Stomach (tissue), 9 donors: ENCODE data around the gene FBXL16. TPM values are rescaled to one million over a fixed set of nuclear protein-coding genes. Genes with fewer than 3 reads are reported as not detected.
A peak's percentile ranks its signal among the peaks of the same experiment; 100 is the strongest.

ENCODE experiments used
- DNase-seq, 2 donors: peaks; one replicate each; pipeline versions ENCODE4 v3.0.0 to v3.0.0-alpha.2; 2013 to 2019
- H3K27ac ChIP-seq, 5 donors: fragments of 200-600 bp in 4 of 5; sonication (generic) in 4 of 5; one replicate each; pipeline ENCODE4 v1.5.1; 2013 to 2019; ENCODE audit warnings: mild to moderate bottlenecking in 1 of 5, moderate library complexity in 1 of 5
- H3K27me3 ChIP-seq, 3 donors: fragments of 200-600 bp; sonication (generic); one replicate each; pipeline ENCODE4 v1.5.1; 2017 to 2019; ENCODE audit warnings: mixed run types in 1 of 3
- H3K36me3 ChIP-seq, 4 donors: fragments of 200-600 bp; sonication (generic); 1 replicate in 3 of 4; 2 replicates in 1 of 4; pipeline ENCODE4 v1.5.1; 2016 to 2019
- H3K4me1 ChIP-seq, 4 donors: fragments of 200-600 bp; sonication (generic); one replicate each; pipeline ENCODE4 v1.5.1; 2016 to 2019
- H3K4me3 ChIP-seq, 4 donors: fragments of 200-600 bp; sonication (generic) in 3 of 4; one replicate each; pipeline ENCODE4 v1.5.1; 2016 to 2019; ENCODE audit warnings: mild to moderate bottlenecking in 1 of 4
- H3K9me3 ChIP-seq, 4 donors: fragments of 200-600 bp; sonication (generic); one replicate each; pipeline ENCODE4 v1.5.1; 2016 to 2019
- CTCF ChIP-seq, 7 experiments: fragments of 450-650 bp in 4 of 7; fragments of 200-600 bp in 3 of 7; sonication (generic) in 3 of 7; IDR thresholded peaks; one replicate each; pipeline ENCODE4 v1.5.1; 2016 to 2019; ENCODE audit warnings: antibody characterized with exemption in 7 of 7, control low read depth in 2 of 7, mild to moderate bottlenecking in 1 of 7
- EP300 ChIP-seq: sonication (generic); formaldehyde crosslinking; IDR thresholded peaks from one replicate; pipeline ENCODE4 v1.6.1; 2017; ENCODE audit warnings: antibody characterized with exemption
- POLR2A ChIP-seq, 4 donors: fragments of 450-650 bp; IDR thresholded peaks; one replicate each; pipeline ENCODE4 v1.6.1; 2016; ENCODE audit warnings: antibody characterized with exemption in 4 of 4, control low read depth in 2 of 4, mild to moderate bottlenecking in 1 of 4, moderate library complexity in 1 of 4
- POLR2AphosphoS5 ChIP-seq, 3 donors: sonication (generic); formaldehyde crosslinking; IDR thresholded peaks; one replicate each; pipeline ENCODE4 v1.6.1; 2016; ENCODE audit warnings: antibody characterized with exemption in 3 of 3
- WGBS, 5 donors: extraction: QIAGEN DNeasy Blood & Tissue Kit in 3 of 5; methylation state at CpG; one replicate each; pipeline versions ENCODE4 v1.1.5 to v1.1.7; 2013 to 2018; 5-methylcytosine and 5-hydroxymethylcytosine counted together
- intact Hi-C: fragments of 100-400 bp; cut with DNase I; formaldehyde crosslinking; loops from one replicate; pipeline ENCODE4 v1.15.1; 2023; ENCODE audit warnings: low total_unique reads
- polyA plus RNA-seq, 3 donors: library from polyadenylated mRNA; stranded (reverse); fragments of 200-250 nt; gene quantifications; one replicate each; pipeline ENCODE4 v1.2.3, GENCODE V29; 2013
- total RNA-seq, 5 donors: library from RNA; depleted of rRNA; stranded (reverse); fragments of >200 nt; gene quantifications; one replicate each; pipeline versions ENCODE4 v1.1.0 to v1.2.3, GENCODE V29; 2014 to 2016
- donor health status: healthy with polysubstance abuse.
- donor health status: Bipolar disorder and iron deficiency.
- donor health status: healthy.

The FBXL16 gene
- total and polyA plus RNA-seq, 8 donors = 0.37 to 3.6 (median 0.72) TPM; not detected in 3

- Histone ChIP-seq H3K4me1 (peaks cover 40 to 70% (median 67%) of the 10 kb centered on the region in 4 donors), H3K4me3 (no peak overlapping the region)
- intact Hi-C loops = no loop called here
Observed at GRCh38 chr16:718389-718788, 12.8 kb upstream of the FBXL16 start.

GRCh38 chr16:717450-718245 is 12.0 kb upstream of the FBXL16 start:
- peak in 1 of 2 donors; percentile 50 for DNase-seq
- Histone ChIP-seq H3K4me1 (peaks cover 40 to 70% (median 67%) of the 10 kb centered on the region in 4 donors), H3K9me3 (no peaks in the 10 kb centered on the region), H3K4me3 (no peak overlapping the region), H3K36me3 (peaks cover 0 to 10% (median 0%) of the 10 kb centered on the region in 4 donors), H3K27me3 (peaks cover 0 to 44% (median 5%) of the 10 kb centered on the region in 3 donors), H3K27ac (no peak overlapping the region)
- TF ChIP-seq POLR2A (IDR thresholded peaks at IDR 0.05) (no peak), POLR2AphosphoS5 (IDR thresholded peaks at IDR 0.05) (no peak), CTCF (IDR thresholded peaks at IDR 0.05) (no peak), EP300 (no peak)
- intact Hi-C loops = no loop called here
- WGBS, 5 donors = 72 to 82% (median 77%) methylated on average over 19 to 32 of the region's 32 CpGs

More at GRCh38 chr16:718389-718788, 12.8 kb upstream of the FBXL16 start:
- Histone ChIP-seq H3K27me3 (peaks cover 0 to 41% (median 5%) of the 10 kb centered on the region in 3 donors), H3K9me3 (no peaks in the 10 kb centered on the region), H3K27ac (no peak overlapping the region), H3K36me3 (peaks cover 0 to 14% (median 0%) of the 10 kb centered on the region in 4 donors)
- TF ChIP-seq EP300 (no peak), POLR2AphosphoS5 (IDR thresholded peaks at IDR 0.05) (no peak), CTCF (IDR thresholded peaks at IDR 0.05) (no peak), POLR2A (IDR thresholded peaks at IDR 0.05) (no peak)
- no peak for DNase-seq
- 79 to 87% (median 84%) methylated on average over 6 to 9 of the region's 9 CpGs for WGBS, 5 donors

GRCh38 chr16:716768-717325 is 11.2 kb upstream of the FBXL16 start:
- Histone ChIP-seq H3K36me3 (peaks cover 0 to 6% (median 0%) of the 10 kb centered on the region in 4 donors), H3K27me3 (peaks cover 0 to 52% (median 5%) of the 10 kb centered on the region in 3 donors), H3K27ac (no peak overlapping the region), H3K9me3 (no peaks in the 10 kb centered on the region), H3K4me3 (no peak overlapping the region), H3K4me1 (peaks cover 39 to 66% (median 64%) of the 10 kb centered on the region in 4 donors)
- TF ChIP-seq POLR2AphosphoS5 (IDR thresholded peaks at IDR 0.05) = no peak
- no peak for TF ChIP-seq EP300
- TF ChIP-seq POLR2A (IDR thresholded peaks at IDR 0.05) = no peak
- no peak for TF ChIP-seq CTCF (IDR thresholded peaks at IDR 0.05)
- intact Hi-C loops = no loop called here
- WGBS, 5 donors = 83 to 88% (median 86%) methylated on average over 15 to 29 of the region's 29 CpGs
- no peak for DNase-seq

GRCh38 chr16:716200-716568 is 10.6 kb upstream of the FBXL16 start:
- no peaks in the 10 kb centered on the region for H3K9me3 ChIP-seq
- H3K27me3 ChIP-seq = peaks cover 0 to 58% (median 9%) of the 10 kb centered on the region in 3 donors
- peaks cover 34 to 64% (median 61%) of the 10 kb centered on the region in 4 donors for H3K4me1 ChIP-seq
- 10 to 22% (median 13%) methylated on average over 7 to 12 of the region's 12 CpGs for WGBS, 5 donors
- DNase-seq = peak; percentile 48 to 81
- H3K4me3 ChIP-seq = peak overlapping the region; percentile 61 to 94 (median 68)
- H3K36me3 ChIP-seq = peaks cover 0 to 6% (median 0%) of the 10 kb centered on the region in 4 donors
- TF ChIP-seq EP300 (no peak), POLR2A (IDR thresholded peaks at IDR 0.05) (no peak), POLR2AphosphoS5 (IDR thresholded peaks at IDR 0.05) (no peak), CTCF (IDR thresholded peaks at IDR 0.05) (no peak)
- H3K27ac ChIP-seq = peak overlapping the region in 1 of 5 donors; percentile 69
- intact Hi-C loops = no loop called here
